RPMI8226 (cell line): ENCODE measurements around the gene BPHL.
"Not testable (repeated sequence)": the region's sequence is repeated elsewhere in the genome, so short reads cannot be mapped to it uniquely, and the experiment has no call there.

ENCODE experiments used
- DNase-seq: peaks from one replicate; pipeline ENCODE4 v3.0.0-alpha.2; 2015

Gene BPHL

GRCh38 chr6:3186974-3187382 lies 68.5 kb downstream of the BPHL start:
- no peak for DNase-seq

- no peak for DNase-seq
Measured at GRCh38 chr6:3188262-3188661, 69.8 kb downstream of the BPHL start.

GRCh38 chr6:3189192-3189591 lies 70.7 kb downstream of the BPHL start:
- DNase-seq, result not testable (repeated sequence)

GRCh38 chr6:3190056-3190455 lies 71.5 kb downstream of the BPHL start:
- no peak for DNase-seq

GRCh38 chr6:3190779-3191178 lies 72.3 kb downstream of the BPHL start:
- no peak for DNase-seq

GRCh38 chr6:3193102-3193849 lies 74.8 kb downstream of the BPHL start:
- DNase-seq, result no peak

- peak; percentile 64 for DNase-seq
Measured at GRCh38 chr6:3194535-3195419, 76.3 kb downstream of the BPHL start.

- no peak for DNase-seq
Measured at GRCh38 chr6:3195420-3195694, 76.8 kb downstream of the BPHL start.

- no peak for DNase-seq
Measured at GRCh38 chr6:3195695-3196497, 77.4 kb downstream of the BPHL start.

GRCh38 chr6:3196770-3197169 lies 78.3 kb downstream of the BPHL start:
- no peak for DNase-seq

- not testable (repeated sequence) for DNase-seq
Measured at GRCh38 chr6:3197734-3198133, 79.2 kb downstream of the BPHL start.

- no peak for DNase-seq
Measured at GRCh38 chr6:3199382-3199781, 80.9 kb downstream of the BPHL start.

- DNase-seq, result no peak
Measured at GRCh38 chr6:3200682-3201081, 82.2 kb downstream of the BPHL start.

GRCh38 chr6:3201388-3201787 lies 82.9 kb downstream of the BPHL start:
- DNase-seq, result no peak
